Measurements from ENCODE around the gene IGF2R. TPM values are rescaled to one million over a fixed set of nuclear protein-coding genes. Genes with fewer than 3 reads are reported as not detected.
"Not testable (repeated sequence)": the region's sequence is repeated elsewhere in the genome, so short reads cannot be mapped to it uniquely, and the experiment has no call there.

IGF2R gene
- total and polyA plus RNA-seq, 2 of the 13 experiments (the other 11 are each of a cell fraction or from before 2014, with no cell fraction given), result 38.3 to 70.0 TPM

- TF ChIP-seq ZMYM2 (CRISPR knock-in tag; IDR thresholded peaks at IDR 0.05) (0 out of 2 replicates have a peak, but pooled peaks have one; percentile 41), LCORL (CRISPR knock-in tag; IDR thresholded peaks at IDR 0.05) (peak; percentile 88), ZSCAN9 (CRISPR knock-in tag; IDR thresholded peaks at IDR 0.05; ENCODE audit: borderline replicate concordance) (peak; percentile 54; the same call in 1 of the 2 replicates), ZMYM3 (CRISPR knock-in tag; IDR thresholded peaks at IDR 0.05) (peak; percentile 60; the same call in 1 of the 2 replicates), SP5 (CRISPR knock-in tag; IDR thresholded peaks at IDR 0.05; ENCODE audit: borderline replicate concordance, low read depth) (peak; percentile 45; the same call in 1 of the 2 replicates), ZNF652 (CRISPR knock-in tag; IDR thresholded peaks at IDR 0.05; ENCODE audit: borderline replicate concordance, low read depth) (peak; percentile 73; the same call in 1 of the 2 replicates), JUN (CRISPR knock-in tag; IDR thresholded peaks at IDR 0.05) (peak; percentile 89; the same call in 1 of the 2 replicates), HMG20A (CRISPR knock-in tag; IDR thresholded peaks at IDR 0.05; ENCODE audit: borderline replicate concordance) (peak; percentile 63; the same call in 1 of the 2 replicates), HHEX (CRISPR knock-in tag; IDR thresholded peaks at IDR 0.05) (0 out of 2 replicates have a peak, but pooled peaks have one; percentile 5), AKAP8 (CRISPR knock-in tag; IDR thresholded peaks at IDR 0.05) (0 out of 2 replicates have a peak, but pooled peaks have one; percentile 59), MIXL1 (CRISPR knock-in tag; IDR thresholded peaks at IDR 0.05) (peak; percentile 89), SOX13 (CRISPR knock-in tag; conservative IDR thresholded peaks at IDR 0.05 in 1 of 2, IDR thresholded peaks at IDR 0.05 in 1 of 2) (peak in 1 of 2 experiments; percentile 70; a peak in 2 of 4 replicates), ZNF414 (CRISPR knock-in tag; IDR thresholded peaks at IDR 0.05) (peak; percentile 66; the same call in 1 of the 2 replicates), ASH2L (IDR thresholded peaks at IDR 0.05; ENCODE audit: insufficient read length, low read depth, low read length) (peak; percentile 51), ARNTL (CRISPR knock-in tag; IDR thresholded peaks at IDR 0.05) (peak; percentile 77), SALL1 (CRISPR knock-in tag; IDR thresholded peaks at IDR 0.05) (peak; percentile 98), MAX (IDR thresholded peaks at IDR 0.05) (peak; percentile 38; the same call in 1 of the 2 replicates), ZNF260 (CRISPR knock-in tag; IDR thresholded peaks at IDR 0.05; ENCODE audit: borderline replicate concordance, low read depth) (peak; percentile 8; the same call in 1 of the 2 replicates), EP300 (IDR thresholded peaks at IDR 0.05; ENCODE audit: low read depth in 2 of 2, low read length in 2 of 2) (peak in 1 of 2 experiments; percentile 61; a peak in 2 of 4 replicates), HNF4A (CRISPR knock-in tag; IDR thresholded peaks at IDR 0.05) (peak; percentile 94), ZNF703 (CRISPR knock-in tag; IDR thresholded peaks at IDR 0.05; ENCODE audit: borderline replicate concordance) (0 out of 2 replicates have a peak, but pooled peaks have one; percentile 53), FOXP4 (CRISPR knock-in tag; IDR thresholded peaks at IDR 0.05) (peak; percentile 43; the same call in 1 of the 2 replicates), SOX5 (CRISPR knock-in tag; IDR thresholded peaks at IDR 0.05; ENCODE audit: borderline replicate concordance) (peak; percentile 75; the same call in 1 of the 2 replicates), TBX2 (CRISPR knock-in tag; IDR thresholded peaks at IDR 0.05; ENCODE audit: borderline replicate concordance) (peak; percentile 85), GZF1 (CRISPR knock-in tag; IDR thresholded peaks at IDR 0.05) (0 out of 2 replicates have a peak, but pooled peaks have one; percentile 56)
- TF ChIP-seq LCORL (IDR thresholded peaks at IDR 0.05); SOX13 (IDR thresholded peaks at IDR 0.05); EP300 (CRISPR knock-in tag; IDR thresholded peaks at IDR 0.05; ENCODE audit: borderline replicate concordance): not testable (repeated sequence)
Measured at GRCh38 chr6:160125105-160125504, 156.2 kb downstream of the IGF2R start (continued).

All from HepG2 (cell line).